ENCODE measurements around the gene ZBTB21.

DNA sequence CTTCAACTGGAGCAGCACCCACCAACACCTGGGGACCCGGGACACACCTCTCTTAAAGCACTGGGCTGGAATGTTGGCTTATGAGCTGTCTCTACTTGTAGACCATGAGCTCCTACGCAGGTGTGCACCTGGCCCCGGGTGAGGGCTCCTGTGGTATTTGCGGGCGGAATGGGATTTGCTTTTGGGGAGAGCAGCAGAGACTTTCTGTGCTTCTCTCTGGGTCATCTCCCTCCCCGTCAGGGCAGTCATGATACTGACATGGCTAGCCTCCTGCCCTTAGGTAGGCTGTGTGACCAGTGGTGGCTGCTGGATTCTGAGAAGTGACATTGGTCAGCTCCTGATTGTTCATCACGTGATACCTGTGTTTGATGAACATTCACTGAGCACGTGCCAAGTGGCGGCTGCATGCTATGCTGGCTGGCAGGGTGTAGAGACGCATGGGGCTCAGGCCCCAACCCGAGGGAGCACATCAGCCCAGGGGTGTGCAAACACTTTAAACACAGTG is 9.0 kb upstream of the ZBTB21 start:
- TF ChIP-seq, protein P1, sequence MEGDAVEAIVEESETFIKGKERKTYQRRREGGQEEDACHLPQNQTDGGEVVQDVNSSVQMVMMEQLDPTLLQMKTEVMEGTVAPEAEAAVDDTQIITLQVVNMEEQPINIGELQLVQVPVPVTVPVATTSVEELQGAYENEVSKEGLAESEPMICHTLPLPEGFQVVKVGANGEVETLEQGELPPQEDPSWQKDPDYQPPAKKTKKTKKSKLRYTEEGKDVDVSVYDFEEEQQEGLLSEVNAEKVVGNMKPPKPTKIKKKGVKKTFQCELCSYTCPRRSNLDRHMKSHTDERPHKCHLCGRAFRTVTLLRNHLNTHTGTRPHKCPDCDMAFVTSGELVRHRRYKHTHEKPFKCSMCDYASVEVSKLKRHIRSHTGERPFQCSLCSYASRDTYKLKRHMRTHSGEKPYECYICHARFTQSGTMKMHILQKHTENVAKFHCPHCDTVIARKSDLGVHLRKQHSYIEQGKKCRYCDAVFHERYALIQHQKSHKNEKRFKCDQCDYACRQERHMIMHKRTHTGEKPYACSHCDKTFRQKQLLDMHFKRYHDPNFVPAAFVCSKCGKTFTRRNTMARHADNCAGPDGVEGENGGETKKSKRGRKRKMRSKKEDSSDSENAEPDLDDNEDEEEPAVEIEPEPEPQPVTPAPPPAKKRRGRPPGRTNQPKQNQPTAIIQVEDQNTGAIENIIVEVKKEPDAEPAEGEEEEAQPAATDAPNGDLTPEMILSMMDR (IDR thresholded peaks at IDR 0.05; ENCODE audit: low read depth, low read length): no peak
- no peak for TF ChIP-seq POLR2A (IDR thresholded peaks at IDR 0.05; ENCODE audit: extremely low read depth, insufficient read length)
